Measurements from ENCODE around the gene KCNQ1OT1.

- TF ChIP-seq, protein P1, sequence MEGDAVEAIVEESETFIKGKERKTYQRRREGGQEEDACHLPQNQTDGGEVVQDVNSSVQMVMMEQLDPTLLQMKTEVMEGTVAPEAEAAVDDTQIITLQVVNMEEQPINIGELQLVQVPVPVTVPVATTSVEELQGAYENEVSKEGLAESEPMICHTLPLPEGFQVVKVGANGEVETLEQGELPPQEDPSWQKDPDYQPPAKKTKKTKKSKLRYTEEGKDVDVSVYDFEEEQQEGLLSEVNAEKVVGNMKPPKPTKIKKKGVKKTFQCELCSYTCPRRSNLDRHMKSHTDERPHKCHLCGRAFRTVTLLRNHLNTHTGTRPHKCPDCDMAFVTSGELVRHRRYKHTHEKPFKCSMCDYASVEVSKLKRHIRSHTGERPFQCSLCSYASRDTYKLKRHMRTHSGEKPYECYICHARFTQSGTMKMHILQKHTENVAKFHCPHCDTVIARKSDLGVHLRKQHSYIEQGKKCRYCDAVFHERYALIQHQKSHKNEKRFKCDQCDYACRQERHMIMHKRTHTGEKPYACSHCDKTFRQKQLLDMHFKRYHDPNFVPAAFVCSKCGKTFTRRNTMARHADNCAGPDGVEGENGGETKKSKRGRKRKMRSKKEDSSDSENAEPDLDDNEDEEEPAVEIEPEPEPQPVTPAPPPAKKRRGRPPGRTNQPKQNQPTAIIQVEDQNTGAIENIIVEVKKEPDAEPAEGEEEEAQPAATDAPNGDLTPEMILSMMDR (IDR thresholded peaks at IDR 0.05; ENCODE audit: low read depth, low read length), result no peak
- TF ChIP-seq POLR2A (IDR thresholded peaks at IDR 0.05; ENCODE audit: extremely low read depth, insufficient read length), result no peak
Measured at GRCh38 chr11:2707736-2708135, 7.9 kb upstream of the KCNQ1OT1 start.
